Measurements from ENCODE around the gene ADAMTSL1. TPM values are rescaled to one million over a fixed set of nuclear protein-coding genes. Genes with fewer than 3 reads are reported as not detected.

The ADAMTSL1 gene
- total RNA-seq, 3 donors from 2014 or later = 3.6 to 7.5 (median 4.2) TPM

DNA sequence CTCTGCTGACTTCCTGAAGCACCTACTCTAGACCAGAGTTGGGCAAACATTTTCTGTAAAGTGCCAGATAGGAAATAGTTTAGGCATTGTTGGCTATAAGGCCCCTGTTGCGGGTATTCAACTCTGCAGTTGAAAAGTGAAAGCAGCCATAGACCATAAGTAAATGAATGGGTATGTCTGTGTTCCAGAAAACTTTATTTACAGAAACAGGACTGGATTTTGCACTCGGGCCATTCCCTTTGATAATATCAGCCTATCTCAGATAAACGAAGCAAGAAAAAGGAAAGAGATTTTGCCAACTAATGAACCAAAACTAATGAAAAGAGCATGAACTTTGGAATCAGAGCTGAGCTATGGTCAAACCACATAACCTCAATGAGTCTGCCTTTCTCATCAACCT lies 374.7 kb downstream of the ADAMTSL1 start:
- Histone ChIP-seq H3K36me3 (no peaks in the 10 kb centered on the region), H3K4me3 (no peak overlapping the region), H3K9me3 (no peaks in the 10 kb centered on the region), H3K27me3 (no peaks in the 10 kb centered on the region), H3K4me1 (no peaks in the 10 kb centered on the region), H3K27ac (no peak overlapping the region)
- DNase-seq (ENCODE audit: low spot score in 2 of 2) = no peak
- intact Hi-C loops (cut with DNase I; ENCODE audit: low total_unique reads) = no loop called here
- TF ChIP-seq POLR2A (IDR thresholded peaks at IDR 0.05) (no peak), POLR2AphosphoS5 (IDR thresholded peaks at IDR 0.05) (no peak)
- TF ChIP-seq, protein P1, sequence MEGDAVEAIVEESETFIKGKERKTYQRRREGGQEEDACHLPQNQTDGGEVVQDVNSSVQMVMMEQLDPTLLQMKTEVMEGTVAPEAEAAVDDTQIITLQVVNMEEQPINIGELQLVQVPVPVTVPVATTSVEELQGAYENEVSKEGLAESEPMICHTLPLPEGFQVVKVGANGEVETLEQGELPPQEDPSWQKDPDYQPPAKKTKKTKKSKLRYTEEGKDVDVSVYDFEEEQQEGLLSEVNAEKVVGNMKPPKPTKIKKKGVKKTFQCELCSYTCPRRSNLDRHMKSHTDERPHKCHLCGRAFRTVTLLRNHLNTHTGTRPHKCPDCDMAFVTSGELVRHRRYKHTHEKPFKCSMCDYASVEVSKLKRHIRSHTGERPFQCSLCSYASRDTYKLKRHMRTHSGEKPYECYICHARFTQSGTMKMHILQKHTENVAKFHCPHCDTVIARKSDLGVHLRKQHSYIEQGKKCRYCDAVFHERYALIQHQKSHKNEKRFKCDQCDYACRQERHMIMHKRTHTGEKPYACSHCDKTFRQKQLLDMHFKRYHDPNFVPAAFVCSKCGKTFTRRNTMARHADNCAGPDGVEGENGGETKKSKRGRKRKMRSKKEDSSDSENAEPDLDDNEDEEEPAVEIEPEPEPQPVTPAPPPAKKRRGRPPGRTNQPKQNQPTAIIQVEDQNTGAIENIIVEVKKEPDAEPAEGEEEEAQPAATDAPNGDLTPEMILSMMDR (IDR thresholded peaks at IDR 0.05) = no peak

DNA sequence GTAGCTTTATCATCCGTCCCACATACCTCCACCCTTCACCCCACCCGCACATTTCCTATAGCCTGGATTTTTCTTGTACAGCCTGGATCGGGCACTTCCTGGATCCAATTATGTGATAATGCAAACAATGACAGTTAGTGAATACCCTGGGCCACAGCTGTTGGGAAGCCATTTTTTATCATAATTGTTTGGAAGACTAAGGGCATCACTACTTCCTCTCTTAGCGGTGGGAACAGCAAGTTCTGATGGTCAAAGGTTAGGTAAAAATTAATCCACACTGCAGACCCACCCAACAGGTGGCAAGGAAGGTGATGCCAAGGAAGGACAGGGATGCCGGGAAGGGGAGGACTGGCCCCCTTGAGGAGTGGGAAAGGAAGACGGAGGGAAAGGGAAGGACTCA lies 375.3 kb downstream of the ADAMTSL1 start:
- no peak for TF ChIP-seq POLR2A (IDR thresholded peaks at IDR 0.05)
- no peak for TF ChIP-seq POLR2AphosphoS5 (IDR thresholded peaks at IDR 0.05)
- H3K4me3 ChIP-seq = no peak overlapping the region
- H3K27ac ChIP-seq = no peak overlapping the region
- no peaks in the 10 kb centered on the region for H3K9me3 ChIP-seq
- intact Hi-C loops (cut with DNase I; ENCODE audit: low total_unique reads) = no loop called here
- no peaks in the 10 kb centered on the region for H3K27me3 ChIP-seq
- no peaks in the 10 kb centered on the region for H3K36me3 ChIP-seq
- no peaks in the 10 kb centered on the region for H3K4me1 ChIP-seq
- DNase-seq (ENCODE audit: low spot score in 2 of 2) = no peak

DNA sequence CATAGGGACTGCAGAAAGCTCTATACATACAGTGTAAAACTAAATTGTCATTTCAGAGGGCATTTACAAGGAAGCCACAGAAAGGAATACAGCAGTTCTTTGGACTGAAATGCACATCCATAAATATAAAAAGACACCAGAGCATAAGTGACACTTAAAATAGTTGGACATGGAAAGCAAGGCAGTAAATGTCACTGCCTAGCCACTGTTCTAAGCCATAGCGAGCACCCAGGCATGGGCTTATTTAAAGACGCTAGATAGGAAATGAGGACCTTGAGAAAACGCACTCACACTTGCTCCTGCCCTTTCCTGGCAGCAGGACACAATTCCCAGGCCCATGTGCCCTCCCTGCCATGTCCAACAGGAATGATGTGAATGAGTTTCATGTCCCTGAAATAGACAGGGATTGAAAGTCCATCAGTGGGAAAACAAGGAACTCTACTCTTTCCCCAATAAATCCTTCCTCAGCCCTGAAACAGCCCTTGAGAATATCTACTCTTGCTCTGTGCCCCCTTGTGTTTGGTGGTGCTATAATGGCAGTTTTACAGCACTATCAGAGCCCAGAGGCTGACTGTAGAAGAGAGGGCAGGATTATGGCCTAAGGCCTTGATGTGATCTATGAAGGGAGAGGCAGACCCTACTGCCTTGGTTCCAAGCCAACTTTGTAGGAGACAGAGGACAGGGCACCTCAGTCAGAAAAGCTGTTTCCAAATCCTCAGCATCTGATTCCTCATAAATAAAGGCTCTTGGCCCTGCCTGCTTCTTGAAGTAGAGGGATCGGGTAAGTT lies 376.1 kb downstream of the ADAMTSL1 start:
- no peaks in the 10 kb centered on the region for H3K36me3 ChIP-seq
- no peak overlapping the region for H3K4me3 ChIP-seq
- H3K27me3 ChIP-seq = no peaks in the 10 kb centered on the region
- H3K9me3 ChIP-seq = no peaks in the 10 kb centered on the region
- H3K27ac ChIP-seq = peak overlapping the region in 1 of 2 donors; percentile 41
- intact Hi-C loops (cut with DNase I; ENCODE audit: low total_unique reads) = no loop called here
- TF ChIP-seq, protein P1 (IDR thresholded peaks at IDR 0.05) = no peak
- TF ChIP-seq POLR2AphosphoS5 (IDR thresholded peaks at IDR 0.05) = no peak
- TF ChIP-seq POLR2A (IDR thresholded peaks at IDR 0.05) = no peak
- H3K4me1 ChIP-seq = no peaks in the 10 kb centered on the region
- DNase-seq (ENCODE audit: low spot score in 2 of 2) = no peak

DNA sequence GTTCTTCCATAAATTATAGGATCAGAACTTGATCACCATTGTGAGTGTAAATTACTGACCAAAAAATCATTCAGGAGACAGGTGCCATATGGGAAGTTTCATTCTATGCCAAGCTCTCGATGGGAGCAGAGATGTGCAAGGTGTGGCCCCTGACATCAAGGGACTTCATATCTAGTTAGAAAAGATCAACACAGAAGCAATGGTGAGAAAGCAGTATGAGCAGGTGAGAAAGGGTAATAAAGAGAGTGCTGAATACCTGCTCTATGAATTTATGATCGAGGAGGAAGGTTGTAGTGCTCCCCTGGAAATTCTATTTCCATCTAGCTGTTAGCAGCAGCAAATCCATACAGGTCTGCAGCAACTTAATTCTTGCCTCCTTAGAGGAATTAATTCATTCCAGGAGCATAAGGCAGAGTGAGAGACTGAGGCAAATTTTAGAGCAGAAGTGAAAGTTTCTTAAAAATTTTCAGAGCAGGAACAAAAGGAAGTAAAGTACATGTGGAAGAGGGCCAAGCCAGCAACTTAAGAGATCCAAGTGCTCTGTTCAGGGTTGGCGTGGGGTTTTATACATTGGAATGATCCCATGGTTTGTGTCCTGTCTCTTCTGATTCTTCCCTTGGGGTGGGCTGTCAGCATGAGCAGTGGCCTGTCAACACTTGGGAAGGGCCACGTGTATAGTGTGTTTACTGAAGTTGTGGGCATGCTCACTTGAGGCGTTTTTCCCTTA lies 377.3 kb downstream of the ADAMTSL1 start:
- DNase-seq (ENCODE audit: low spot score in 2 of 2) = no peak
- Histone ChIP-seq H3K4me3 (no peak overlapping the region), H3K4me1 (no peaks in the 10 kb centered on the region), H3K27ac (no peak overlapping the region), H3K36me3 (no peaks in the 10 kb centered on the region), H3K9me3 (no peaks in the 10 kb centered on the region), H3K27me3 (no peaks in the 10 kb centered on the region)
- TF ChIP-seq, protein P1 (IDR thresholded peaks at IDR 0.05) = no peak
- TF ChIP-seq POLR2A (IDR thresholded peaks at IDR 0.05) (no peak), POLR2AphosphoS5 (IDR thresholded peaks at IDR 0.05) (no peak)
- intact Hi-C loops (cut with DNase I; ENCODE audit: low total_unique reads) = no loop called here

DNA sequence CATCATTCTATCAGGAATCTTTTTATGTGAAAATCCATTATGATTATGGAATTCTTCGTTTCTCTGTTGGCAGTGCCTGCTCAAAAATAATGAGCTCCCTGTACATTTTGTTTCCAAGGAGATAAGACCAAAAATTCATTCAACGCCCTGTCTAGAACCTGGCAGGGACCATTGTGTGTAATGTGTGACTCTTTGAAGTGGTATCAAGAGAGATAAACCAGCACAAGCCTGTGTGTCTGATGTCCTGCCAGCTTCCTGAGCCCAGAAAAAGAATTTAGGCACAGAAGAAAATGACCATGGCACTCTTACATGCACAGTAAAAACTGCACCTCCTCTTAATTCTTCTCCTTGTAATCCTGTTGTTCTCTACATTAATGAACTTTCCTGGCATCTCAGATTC lies 381.7 kb downstream of the ADAMTSL1 start:
- TF ChIP-seq POLR2A (IDR thresholded peaks at IDR 0.05) (no peak), POLR2AphosphoS5 (IDR thresholded peaks at IDR 0.05) (no peak)
- TF ChIP-seq, protein P1 (IDR thresholded peaks at IDR 0.05) = no peak
- Histone ChIP-seq H3K27me3 (no peaks in the 10 kb centered on the region), H3K4me1 (no peaks in the 10 kb centered on the region), H3K36me3 (no peaks in the 10 kb centered on the region), H3K4me3 (no peak overlapping the region), H3K27ac (no peak overlapping the region), H3K9me3 (no peaks in the 10 kb centered on the region)
- no peak for DNase-seq (ENCODE audit: low spot score in 2 of 2)
- intact Hi-C loops (cut with DNase I; ENCODE audit: low total_unique reads) = loop anchor here (5.0 kb wide), 1 partner anchor 88 kb away; no protein-coding TSS in a partner anchor
